Activated naive CD4-positive, alpha-beta T cell (primary cell): ENCODE measurements around the gene PHLPP1.

Experiments
- DNase-seq, 4 experiments: peaks; one replicate each; lab custom pipeline; 2025; lab: John Stamatoyannopoulos, UW

The PHLPP1 gene

GRCh38 chr18:62809900-62810299 is 94.6 kb downstream of the PHLPP1 start:
- DNase-seq = no peak

- DNase-seq = no peak
These were observed 95.3 kb downstream of the PHLPP1 start for GRCh38 chr18:62810682-62811081.

- DNase-seq = no peak
These were observed 96.3 kb downstream of the PHLPP1 start for GRCh38 chr18:62811674-62812073.

- no peak for DNase-seq
These were observed 96.9 kb downstream of the PHLPP1 start for GRCh38 chr18:62812242-62812641.

GRCh38 chr18:62812876-62813275 is 97.5 kb downstream of the PHLPP1 start:
- DNase-seq = no peak

- no peak for DNase-seq
These were observed 98.9 kb downstream of the PHLPP1 start for GRCh38 chr18:62814132-62814759.

- DNase-seq = no peak
These were observed 110.0 kb downstream of the PHLPP1 start for GRCh38 chr18:62825382-62825781.

- DNase-seq = no peak
These were observed 112.1 kb downstream of the PHLPP1 start for GRCh38 chr18:62827397-62827796.

- DNase-seq = no peak
These were observed 112.8 kb downstream of the PHLPP1 start for GRCh38 chr18:62828091-62828640.

- DNase-seq = no peak
These were observed 113.5 kb downstream of the PHLPP1 start for GRCh38 chr18:62828852-62829251.

GRCh38 chr18:62829936-62830335 is 114.6 kb downstream of the PHLPP1 start:
- no peak for DNase-seq

GRCh38 chr18:62832282-62832681 is 116.9 kb downstream of the PHLPP1 start:
- no peak for DNase-seq

- DNase-seq = no peak
These were observed 118.2 kb downstream of the PHLPP1 start for GRCh38 chr18:62833494-62833893.

- DNase-seq = no peak
These were observed 119.4 kb downstream of the PHLPP1 start for GRCh38 chr18:62834715-62835114.

- DNase-seq = no peak
These were observed 121.7 kb downstream of the PHLPP1 start for GRCh38 chr18:62837011-62837410.

- DNase-seq = no peak
These were observed 123.2 kb downstream of the PHLPP1 start for GRCh38 chr18:62838475-62839098.

GRCh38 chr18:62839874-62840713 is 124.8 kb downstream of the PHLPP1 start:
- no peak for DNase-seq

- DNase-seq = no peak
These were observed 126.1 kb downstream of the PHLPP1 start for GRCh38 chr18:62841405-62841804.

- no peak for DNase-seq
These were observed 127.6 kb downstream of the PHLPP1 start for GRCh38 chr18:62842898-62843297.

GRCh38 chr18:62844850-62845643 is 129.7 kb downstream of the PHLPP1 start:
- DNase-seq = no peak

GRCh38 chr18:62846313-62846712 is 131.0 kb downstream of the PHLPP1 start:
- DNase-seq = no peak

GRCh38 chr18:62847081-62847480 is 131.7 kb downstream of the PHLPP1 start:
- DNase-seq = no peak
